Measurements from ENCODE around the gene RFTN2.

- TF ChIP-seq CTCF (IDR thresholded peaks at IDR 0.05; ENCODE audit: borderline replicate concordance, extremely low read depth, low read length, poor library complexity, severe bottlenecking) (no peak), EZH2 (IDR thresholded peaks at IDR 0.05; ENCODE audit: borderline replicate concordance, low read depth, low read length, severe bottlenecking) (no peak)
Observed at GRCh38 chr2:197600306-197600705, 75.1 kb downstream of the RFTN2 start.
